C1 segment of cervical spinal cord (tissue), 14 donors: Measurements from ENCODE around the gene ERP29.
"Not testable (repeated sequence)": the region's sequence is repeated elsewhere in the genome, so short reads cannot be mapped to it uniquely, and the experiment has no call there.

Source experiments
- DNase-seq, 14 donors: peaks; one replicate each; lab custom pipeline; 2025; lab: John Stamatoyannopoulos, UW

The ERP29 gene

DNA sequence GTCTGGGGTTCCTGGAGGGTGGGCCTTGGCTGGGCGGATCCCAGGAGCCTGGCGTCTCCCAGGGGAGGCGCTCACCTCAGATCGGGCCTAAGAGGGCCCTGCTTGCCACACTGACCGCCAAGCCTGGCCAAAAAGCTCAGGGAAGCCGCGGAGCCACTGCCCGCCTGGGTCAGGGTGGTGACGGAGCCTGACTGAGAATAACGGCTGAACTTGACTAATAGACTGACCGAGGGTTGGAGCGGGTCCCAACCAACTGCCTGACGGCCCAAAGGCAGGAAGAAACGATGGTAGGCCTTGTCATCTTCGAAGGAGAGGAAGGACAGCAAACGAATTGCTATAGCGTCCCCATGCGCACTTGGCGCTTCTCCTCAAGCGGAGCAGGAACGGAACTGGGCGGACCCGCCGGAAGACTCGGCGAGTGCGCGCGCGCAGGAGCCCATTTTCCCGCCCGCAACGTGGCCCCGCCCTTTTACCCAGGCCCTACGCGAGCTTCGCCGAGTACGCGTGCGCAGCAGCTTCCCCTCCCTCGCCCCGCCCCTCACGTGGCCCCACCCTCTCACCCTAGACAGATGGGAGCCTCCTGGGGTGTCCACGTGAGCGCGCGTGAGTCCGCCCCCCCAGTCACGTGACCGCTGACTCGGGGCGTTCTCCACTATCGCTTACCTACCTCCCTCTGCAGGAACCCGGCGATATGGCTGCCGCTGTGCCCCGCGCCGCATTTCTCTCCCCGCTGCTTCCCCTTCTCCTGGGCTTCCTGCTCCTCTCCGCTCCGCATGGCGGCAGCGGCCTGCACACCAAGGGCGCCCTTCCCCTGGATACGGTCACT lies at the start of gene ERP29, which contains the start of gene TMEM116:
TSS of gene ERP29 (plus strand) at position 652 of the 826 bp plus-strand sequence. CDS start at position 692, 40 bp downstream.
TSS of gene TMEM116 (minus strand) at position 391 of the 826 bp plus-strand sequence. CDS start 7,895 bp downstream, outside the sequence.
- peak; percentile 97 to 100 (median 98) for DNase-seq

DNA sequence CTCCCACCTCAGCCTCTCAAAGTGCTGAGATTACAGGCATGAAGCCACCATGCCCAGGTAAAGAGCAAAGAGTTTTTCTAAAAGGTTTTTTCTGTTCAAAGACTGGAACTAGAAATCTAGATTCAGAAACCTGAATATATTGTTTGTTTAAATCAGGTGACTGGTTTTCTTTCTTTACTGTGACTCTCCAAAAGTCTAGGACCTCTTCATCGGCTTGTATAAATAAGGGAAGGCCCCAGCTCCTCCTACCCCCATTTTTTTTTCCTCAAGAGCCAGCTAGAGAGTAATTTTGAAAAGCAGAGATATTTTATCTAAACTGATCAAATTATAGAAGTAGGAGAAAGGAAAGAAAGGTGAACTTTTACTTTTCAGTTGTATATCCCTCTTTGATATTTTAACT lies 48.3 kb upstream of the ERP29 start:
- DNase-seq = no peak

DNA sequence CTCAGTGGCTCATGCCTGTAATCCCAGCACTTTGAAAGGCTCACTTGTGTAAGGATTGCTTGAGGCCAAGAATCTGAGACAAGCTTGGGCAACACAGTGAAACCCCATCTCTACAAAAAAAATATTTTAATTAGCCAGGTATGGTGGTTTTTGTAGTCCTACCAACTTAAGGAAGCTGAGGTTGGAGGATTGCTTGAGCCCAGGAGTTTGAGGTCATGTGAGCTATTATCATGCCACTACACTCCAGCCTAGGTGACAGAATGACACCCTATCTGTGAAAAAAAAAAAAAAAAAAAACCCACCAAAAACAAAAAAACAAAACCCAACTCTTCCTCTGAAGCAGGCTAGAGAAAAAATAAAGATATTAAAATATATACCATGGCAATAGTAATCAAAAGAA lies 41.4 kb upstream of the ERP29 start:
- no peak for DNase-seq

DNA sequence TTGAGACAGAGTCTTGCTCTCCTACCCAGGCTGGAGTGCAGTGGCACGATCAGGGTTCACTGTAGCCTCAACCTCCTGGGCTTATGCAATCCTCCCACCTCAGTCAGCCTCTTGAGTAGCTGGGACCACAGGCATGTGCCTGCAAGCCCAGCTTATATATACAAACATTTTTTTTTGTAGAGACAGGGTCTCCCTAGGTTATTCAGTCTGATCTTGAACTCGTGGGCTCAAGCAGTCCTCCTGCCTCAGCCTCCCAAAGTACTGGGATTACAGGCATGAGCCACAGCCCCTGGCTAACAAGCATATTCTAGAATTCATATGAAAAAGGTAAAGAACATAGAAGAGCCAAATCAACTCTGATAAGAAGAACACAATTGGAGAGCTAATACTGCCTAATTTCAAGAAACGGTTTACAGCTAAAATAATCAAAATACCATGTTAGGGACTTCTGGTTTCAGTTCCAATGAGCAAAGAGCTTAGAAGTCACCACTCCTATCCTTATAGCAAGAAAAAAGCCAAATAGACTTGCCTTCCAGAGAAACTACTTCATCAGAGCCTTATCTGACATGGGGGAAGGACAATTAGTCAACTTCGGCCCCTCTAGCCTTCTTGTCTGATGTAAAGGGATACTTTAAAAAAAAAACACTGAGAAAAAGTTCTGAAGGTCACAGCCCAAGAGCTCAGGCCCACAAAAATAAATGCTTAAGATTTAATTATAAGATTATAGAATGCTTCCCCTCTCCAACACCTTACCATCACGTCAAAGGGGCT lies 37.9 kb upstream of the ERP29 start:
- DNase-seq = no peak

DNA sequence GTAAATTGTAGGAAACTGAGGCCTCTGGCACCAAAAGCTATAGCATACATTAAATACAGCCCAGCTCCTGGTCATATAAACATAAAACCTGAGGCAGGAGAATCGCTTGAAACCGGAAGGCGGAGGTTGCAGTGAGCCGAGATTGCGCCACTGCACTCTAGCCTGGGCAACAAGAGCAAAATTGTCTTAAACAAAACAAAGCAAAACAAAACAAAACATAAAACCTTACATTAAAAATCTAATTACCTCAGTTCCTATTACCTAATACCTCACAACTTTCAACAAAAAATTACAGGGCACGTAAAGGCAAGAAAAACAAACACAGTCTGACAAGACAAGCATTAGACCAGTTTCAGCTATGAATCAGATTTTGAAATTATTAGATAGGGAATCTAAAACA lies 36.9 kb upstream of the ERP29 start:
- DNase-seq = no peak

DNA sequence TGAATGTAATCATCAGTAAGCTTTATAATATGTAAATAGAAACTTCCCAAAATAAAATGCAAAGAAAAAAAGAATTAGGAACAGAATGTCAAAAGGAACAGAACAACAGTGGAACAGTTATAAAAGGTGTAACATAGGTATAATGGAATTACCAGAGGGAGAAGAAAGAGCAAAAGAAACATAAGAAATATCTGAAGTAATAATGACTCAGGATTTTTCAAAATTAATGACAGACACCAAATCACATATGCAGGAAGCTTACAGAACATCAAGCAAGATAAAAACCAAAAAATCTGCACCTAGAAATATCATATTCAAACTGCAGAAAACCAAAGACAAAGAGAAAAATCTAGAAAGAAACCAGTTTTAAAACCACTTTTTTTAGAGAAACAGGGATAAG lies 36.4 kb upstream of the ERP29 start:
- DNase-seq = no peak

DNA sequence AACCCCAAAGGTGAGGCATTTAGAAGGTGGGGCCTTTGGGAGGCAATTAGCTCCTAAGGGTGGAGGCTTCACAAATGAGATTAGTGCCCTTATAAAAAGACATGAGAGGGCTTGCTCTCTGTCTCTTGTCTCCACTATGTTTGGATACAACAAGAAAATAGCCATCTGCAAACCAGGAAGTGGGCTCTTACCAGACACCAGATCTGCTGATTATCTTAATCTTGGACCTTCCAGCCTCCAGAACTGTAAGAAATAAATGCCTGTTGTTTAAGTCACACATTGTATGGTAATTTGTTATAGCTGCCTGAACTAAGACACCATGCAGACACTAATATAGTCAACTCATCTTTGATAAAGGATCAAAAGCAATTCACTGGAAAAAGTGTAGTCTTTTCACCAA lies 34.7 kb upstream of the ERP29 start:
- no peak for DNase-seq

DNA sequence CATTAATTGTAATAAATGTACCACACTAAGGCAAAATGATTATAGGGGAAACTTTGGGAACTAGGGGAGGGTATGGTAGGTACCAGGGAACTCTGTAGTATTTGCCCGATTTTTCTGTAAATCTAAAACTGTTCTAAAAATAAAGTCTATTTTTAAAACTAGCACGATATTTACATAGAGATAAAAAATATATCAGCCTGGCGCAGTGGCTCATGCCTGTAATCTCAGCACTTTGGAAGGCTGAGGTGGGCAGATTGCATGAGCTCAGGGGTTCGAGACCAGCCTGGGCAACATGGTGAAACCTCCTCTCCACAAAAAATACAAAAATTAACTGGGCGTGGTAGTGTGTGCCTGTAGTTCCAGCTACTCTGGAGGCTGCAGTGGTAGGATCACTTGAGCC lies 32.6 kb upstream of the ERP29 start:
- no peak for DNase-seq

DNA sequence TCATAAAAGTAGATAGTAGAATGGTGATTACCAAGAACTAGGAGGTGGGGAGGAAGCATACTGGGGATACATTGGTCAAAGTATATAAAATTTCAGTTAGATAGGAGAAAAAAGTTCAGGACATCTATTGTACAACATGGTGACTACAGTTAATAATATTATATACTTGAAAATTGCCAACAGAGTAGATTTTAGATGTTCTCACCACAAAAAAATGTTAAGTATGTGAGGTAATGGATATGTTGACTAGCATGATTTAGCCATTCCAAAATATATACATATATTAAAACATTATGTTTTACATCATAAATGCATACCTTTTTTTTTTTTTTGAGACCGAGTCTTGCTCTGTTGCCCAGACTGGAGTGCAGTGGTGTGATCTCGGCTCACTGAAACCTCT lies 31.2 kb upstream of the ERP29 start:
- DNase-seq = no peak

DNA sequence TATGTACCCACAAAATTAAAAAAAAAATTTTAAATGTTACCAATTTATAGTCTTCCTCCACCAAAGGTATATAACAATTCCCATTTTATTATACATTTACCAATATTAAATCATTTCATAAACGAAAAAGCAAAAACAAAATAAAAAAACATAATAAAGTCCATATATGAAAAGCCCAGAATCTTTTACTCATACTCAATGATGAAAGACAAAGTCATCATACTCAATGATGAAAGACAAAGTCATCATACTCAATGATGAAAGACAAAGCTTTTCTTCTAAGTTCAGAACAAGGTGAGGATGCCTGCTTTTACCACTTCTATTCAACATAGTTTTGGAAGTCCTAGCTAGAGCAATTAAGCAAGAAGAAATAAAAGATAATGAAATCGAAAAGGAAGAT lies 28.4 kb upstream of the ERP29 start:
- DNase-seq = no peak

DNA sequence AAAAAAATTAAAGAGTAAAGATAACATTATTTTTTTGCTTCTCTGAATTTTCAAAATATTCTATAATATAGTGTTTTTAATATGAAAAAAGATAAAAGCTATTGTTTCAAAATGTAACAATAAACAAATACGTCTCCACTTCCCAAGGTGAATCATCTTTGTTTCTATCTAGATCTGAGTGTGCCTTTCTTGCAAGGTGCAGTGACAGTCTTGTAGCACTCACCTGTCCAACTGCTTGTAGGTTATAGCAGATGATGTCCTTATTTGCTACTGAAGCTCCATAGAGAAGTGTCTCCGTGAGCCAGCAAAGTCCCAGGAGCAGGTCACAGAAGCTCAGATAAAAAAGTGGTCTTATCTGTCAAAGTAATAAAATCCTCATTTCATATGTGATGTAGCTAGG lies 21.7 kb upstream of the ERP29 start:
- no peak for DNase-seq

DNA sequence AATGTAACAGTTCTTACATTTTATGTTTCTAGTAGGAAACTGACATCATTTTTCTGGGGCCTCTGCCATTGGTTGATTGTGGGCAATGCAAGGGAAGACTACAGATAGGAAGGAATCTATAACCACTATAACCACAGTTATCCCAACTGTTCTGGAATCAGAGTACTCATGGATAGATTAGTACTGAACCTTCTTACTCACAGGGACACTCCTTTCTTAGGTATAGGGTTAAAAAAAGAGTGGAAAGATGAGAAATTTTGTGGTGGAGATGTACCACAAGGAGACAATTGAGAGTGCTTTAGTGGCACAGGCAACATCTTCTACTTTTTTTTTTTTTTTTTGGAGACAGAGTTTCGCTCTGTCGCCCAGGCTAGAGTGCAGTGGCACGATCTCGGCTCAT lies 21.3 kb upstream of the ERP29 start:
- no peak for DNase-seq

DNA sequence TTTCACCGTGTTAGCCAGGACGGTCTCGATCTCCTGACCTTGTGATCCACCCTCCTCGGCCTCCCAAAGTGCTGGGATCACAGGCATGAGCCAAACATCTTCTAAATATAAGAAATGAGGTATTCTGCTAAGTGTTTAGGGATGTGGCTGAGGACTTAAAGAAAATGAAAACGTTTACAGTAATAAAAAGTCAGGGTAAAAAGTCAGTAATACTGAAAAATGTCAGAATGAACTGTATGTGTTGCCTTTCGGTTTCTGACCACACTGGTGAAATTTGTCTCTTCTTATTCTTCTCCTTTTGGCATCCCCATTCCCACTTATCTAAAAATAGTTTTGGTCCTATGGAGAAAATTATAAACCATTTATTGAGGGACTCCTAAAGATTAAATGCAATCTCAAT lies 20.8 kb upstream of the ERP29 start:
- no peak for DNase-seq

DNA sequence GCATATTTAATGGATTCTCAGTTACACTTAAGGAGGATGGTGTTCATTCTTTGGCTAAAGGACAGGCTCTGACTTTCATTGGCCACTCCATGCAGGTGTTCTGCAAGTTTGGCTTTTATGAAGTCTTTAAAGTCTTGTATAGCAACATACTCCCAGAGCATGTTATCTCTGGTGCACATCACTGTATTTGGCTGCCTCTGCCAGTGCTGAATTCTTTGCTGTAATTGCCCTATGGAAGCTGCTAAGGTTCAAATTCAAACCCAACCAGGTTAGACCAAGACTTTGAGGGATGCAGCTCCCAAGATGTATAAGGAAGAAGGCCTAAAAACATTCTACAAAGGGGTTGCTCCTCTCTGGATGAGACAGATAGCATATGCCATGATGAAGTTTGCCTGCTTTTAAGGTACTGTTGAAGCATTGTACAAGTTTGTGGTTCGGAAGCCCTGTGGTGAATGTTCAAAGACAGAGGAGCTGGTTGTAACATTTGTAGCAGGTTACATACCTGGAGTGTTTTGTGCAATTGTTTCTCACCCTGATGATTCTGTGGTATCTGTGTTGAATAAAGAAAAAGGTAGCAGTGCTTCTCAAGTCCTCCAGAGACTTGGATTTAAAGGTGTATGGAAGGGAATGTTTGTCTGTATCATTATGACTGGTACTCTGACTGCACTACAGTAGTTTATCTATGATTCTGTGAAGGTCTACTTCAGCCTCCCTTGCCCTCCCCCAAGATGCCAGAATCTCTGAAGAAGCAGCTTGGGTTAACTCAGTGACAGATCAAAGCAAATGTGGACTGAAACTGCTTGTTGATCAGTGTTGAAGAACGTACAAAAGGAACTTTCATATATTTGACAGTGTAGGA lies 19.7 kb upstream of the ERP29 start:
- no peak for DNase-seq

DNA sequence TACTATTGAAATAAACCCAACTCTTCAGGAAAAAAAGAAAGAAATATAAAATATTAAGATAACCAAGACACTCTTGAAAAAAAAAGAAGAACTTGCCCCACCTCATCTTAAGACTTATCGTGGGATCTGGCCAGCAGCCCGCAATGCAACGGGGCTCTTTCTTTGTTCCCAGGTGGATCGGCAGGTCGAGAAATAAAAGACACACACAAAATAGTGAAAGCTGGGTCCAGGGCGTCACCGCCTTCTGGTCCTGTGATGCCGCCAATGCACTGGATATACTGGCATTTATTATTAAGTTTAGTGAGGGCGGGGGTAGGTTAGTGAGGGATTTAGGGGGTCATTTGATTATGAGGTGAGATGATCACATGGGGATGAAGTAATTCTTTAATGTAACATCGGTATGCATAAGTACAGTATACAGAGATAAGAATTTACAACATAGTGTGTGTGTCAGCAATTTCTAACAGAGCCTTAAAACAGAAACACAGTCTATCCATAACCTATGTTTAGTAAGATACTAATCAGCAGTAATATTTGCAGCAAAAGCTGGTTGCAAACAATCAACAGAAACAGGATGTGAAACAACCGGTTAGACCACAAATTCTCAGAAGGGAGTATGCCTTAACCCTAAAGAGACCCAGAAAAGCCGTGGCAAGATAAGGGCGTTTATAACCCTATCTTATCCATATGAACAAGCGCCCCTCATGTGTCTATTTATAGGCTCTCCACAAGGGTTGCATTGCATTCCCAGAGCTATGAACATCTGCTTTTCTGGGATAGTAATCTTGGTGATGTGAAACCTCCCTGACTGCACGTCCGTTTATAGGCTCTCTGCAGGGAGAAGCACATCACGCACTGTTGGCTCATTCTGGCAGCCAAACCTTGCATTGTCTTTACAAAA lies 18.8 kb upstream of the ERP29 start:
- DNase-seq = not testable (repeated sequence)

DNA sequence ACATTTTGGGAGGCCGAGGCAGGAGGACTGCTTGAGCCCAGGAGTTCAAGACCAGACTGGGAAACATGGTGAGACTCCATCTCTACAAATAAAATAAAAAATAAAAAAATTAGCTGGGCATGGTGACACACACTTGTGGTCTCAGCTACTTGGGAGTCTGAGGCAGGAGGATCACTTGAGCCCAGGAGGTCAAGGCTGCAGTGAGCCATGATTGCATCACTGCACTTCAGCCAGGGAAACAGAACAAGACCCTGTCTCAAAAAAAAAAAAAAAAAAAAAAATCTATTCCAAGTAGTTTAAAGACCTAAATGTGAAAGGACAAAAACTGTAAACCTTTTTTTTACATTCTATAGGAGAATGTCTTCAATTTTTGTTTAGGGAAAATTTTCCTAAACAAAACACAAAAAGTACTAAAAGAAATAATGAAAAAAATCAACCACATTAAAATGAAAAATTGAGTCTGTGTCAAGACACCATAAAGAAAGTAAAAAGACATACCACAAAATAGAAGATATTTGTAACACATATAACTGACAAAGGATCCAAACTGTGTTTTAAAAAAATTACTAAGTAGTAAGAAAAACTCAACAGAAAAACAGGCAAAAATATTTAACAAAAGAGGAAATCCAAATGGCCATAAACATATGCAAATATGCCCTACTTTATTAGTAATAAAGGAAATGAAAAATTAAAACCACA lies 17.3 kb upstream of the ERP29 start:
- DNase-seq = no peak

DNA sequence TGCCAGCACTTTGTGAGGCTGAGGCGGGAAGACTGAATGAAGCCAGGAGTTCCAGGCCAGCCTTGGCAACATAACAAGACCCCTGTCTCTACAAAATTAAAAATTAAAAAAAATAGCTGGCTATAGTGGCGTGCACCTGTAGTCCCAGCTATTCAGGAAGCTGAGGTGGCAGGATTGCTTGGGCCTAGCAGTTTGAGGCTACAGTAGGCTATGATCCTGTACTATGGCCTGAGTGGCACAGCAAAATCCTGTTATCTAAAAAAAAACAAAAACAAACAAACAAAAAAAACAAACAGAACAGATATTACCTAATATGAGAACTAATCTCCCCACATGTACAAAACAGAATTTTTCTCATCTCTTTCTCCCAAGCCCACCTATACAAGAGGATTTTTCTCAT lies 15.9 kb upstream of the ERP29 start:
- DNase-seq = no peak

DNA sequence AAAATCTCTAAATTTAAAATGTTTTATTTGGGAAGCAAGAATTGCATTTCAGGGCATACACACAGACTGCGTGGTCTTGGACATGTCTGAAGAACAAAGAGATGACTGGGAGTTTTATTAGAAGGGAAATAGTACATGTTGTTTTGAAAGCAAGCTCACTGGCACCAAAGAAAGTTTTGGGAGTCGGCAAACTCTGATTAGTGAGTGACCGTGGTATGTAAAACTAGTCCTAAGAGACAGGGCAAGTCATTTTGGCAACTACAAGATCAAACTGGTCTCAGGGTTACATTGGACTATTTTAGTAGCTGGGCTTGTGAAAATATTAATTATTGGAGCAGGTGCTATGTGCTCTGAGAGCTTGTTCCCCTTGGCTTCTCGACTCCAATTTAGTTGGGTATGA lies 15.2 kb upstream of the ERP29 start:
- no peak for DNase-seq

DNA sequence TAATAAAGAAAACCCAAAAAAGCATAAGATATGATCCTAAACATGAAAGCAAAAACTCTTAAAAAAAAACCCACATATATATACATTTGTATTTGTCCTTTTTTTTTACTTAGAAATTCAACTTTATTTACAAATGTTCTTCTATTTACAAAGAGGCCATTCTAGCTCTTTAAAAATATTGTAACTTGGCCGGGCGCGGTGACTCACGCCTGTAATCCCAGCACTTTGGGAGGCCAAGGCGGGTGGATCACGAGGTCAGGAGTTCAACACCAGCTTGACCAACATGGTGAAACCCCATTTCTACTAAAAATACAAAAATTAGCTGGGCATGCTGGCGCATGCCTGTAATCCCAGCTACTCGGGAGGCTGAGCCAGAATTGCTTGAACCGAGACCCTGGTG lies 14.1 kb upstream of the ERP29 start:
- not testable (repeated sequence) for DNase-seq

DNA sequence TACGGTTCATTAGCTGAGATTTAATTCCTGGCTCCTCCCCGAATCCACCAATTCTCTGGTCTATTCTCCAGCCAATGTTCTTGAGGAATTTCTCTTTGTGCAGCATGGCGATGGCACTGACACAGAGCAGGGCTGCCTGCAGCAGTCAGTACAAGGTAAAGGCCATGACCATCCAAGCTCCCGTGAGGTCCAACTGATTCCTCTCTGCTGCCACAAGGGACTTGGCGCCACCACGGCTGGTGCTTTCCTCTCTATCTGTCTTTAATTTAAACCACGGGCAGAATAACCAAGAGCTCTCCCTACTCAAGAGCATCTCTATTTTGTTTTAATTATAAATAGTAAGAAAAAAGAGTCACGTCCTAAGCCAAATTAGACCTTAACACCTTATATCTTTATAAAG lies 12.4 kb upstream of the ERP29 start:
- no peak for DNase-seq
